ENCODE measurements around the gene ITFG1. TPM values are rescaled to one million over a fixed set of nuclear protein-coding genes. Genes with fewer than 3 reads are reported as not detected.
A peak's percentile ranks its signal among the peaks of the same experiment; 100 is the strongest.

Gene ITFG1
- total RNA-seq, 1 experiment from 2014 or later: 18.0 TPM

DNA sequence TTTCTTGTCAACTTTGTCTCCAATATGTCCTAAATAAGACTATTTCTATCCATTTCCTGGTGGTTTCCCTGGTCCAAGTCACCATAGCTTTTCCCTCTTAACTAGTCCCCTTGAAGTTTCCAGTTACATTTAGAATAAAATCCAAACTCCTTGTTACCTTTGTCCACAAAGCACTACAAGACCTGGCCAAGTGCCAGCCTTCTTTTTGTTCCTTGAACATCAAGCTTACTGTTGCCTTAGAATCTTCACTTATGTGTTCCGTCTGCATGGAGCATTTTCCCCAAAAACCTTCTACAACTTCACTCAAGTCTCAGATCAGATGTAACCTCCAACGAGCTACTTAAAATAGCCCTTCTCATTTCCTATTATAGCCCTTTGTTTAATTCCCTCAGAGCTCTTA lies 101.4 kb downstream of the ITFG1 start:
- Histone ChIP-seq H3K18ac (ENCODE audit: insufficient read length, low read depth, low read length) (no peak overlapping the region), H2BK12ac (ENCODE audit: insufficient read length, low read depth, low read length) (no peak overlapping the region), H3K23me2 (ENCODE audit: insufficient read length, low read depth, low read length, poor library complexity, severe bottlenecking) (no peaks in the 10 kb centered on the region), H4K20me1 (ENCODE audit: control insufficient read depth, insufficient read depth, insufficient read length) (no peaks in the 10 kb centered on the region), H4K8ac (replicated peaks; ENCODE audit: insufficient read length, low read depth, low read length) (no peak overlapping the region), H2AFZ (ENCODE audit: low read length) (no peak overlapping the region), H2AK5ac (ENCODE audit: insufficient read length, low read length) (no peak overlapping the region), H3K23ac (ENCODE audit: insufficient read length, low read depth, low read length) (no peak overlapping the region), H3K79me2 (ENCODE audit: insufficient read depth, low read length) (no peaks in the 10 kb centered on the region), H2BK20ac (ENCODE audit: low read depth, low read length, poor library complexity, severe bottlenecking) (no peak overlapping the region), H3K27ac (ENCODE audit: insufficient read length, low read depth, low read length) (no peak overlapping the region), H3K56ac (ENCODE audit: insufficient read length, low read depth, low read length) (no peak overlapping the region), H3T11ph (ENCODE audit: low read length) (no peak overlapping the region), H2BK5ac (ENCODE audit: insufficient read length, low read length) (no peak overlapping the region), H3K4ac (ENCODE audit: low read depth, low read length) (no peak overlapping the region), H3K14ac (ENCODE audit: insufficient read depth, low read length) (no peak overlapping the region), H2BK120ac (ENCODE audit: low read depth, low read length, poor library complexity, severe bottlenecking) (no peak overlapping the region), H4K91ac (ENCODE audit: insufficient read length, low read depth, low read length) (no peak overlapping the region), H3K4me2 (ENCODE audit: insufficient read depth, insufficient read length, low read length) (no peak overlapping the region), H3K27me3 (ENCODE audit: insufficient read depth, low read length) (no peaks in the 10 kb centered on the region), H3K9ac (ENCODE audit: extremely low read depth, insufficient read length, low read length) (no peak overlapping the region), H3K9me3 (ENCODE audit: control insufficient read depth, low read depth, low read length) (no peaks in the 10 kb centered on the region), H3K4me1 (ENCODE audit: insufficient read depth, low read length) (no peaks in the 10 kb centered on the region; the same call in 1 of the 2 replicates), H2BK15ac (ENCODE audit: low read depth, low read length) (no peak overlapping the region), H3K79me1 (ENCODE audit: insufficient read depth, low read depth, low read length, poor library complexity, severe bottlenecking) (no peaks in the 10 kb centered on the region), H4K5ac (ENCODE audit: insufficient read length, low read depth, low read length) (no peak overlapping the region)
- no peaks in the 10 kb centered on the region; a peak in 1 of 5 replicates for H3K9me3 Mint-ChIP-seq
- DNase-seq: no peak
- WGBS (ENCODE audit: extremely low coverage, insufficient read length, low lambda C conversion rate): no CpG with 5 or more reads among the region's 2 CpGs
- no peaks in the 10 kb centered on the region for H3K27me3 Mint-ChIP-seq (ENCODE audit: low read depth)
- TF ChIP-seq, protein P1, sequence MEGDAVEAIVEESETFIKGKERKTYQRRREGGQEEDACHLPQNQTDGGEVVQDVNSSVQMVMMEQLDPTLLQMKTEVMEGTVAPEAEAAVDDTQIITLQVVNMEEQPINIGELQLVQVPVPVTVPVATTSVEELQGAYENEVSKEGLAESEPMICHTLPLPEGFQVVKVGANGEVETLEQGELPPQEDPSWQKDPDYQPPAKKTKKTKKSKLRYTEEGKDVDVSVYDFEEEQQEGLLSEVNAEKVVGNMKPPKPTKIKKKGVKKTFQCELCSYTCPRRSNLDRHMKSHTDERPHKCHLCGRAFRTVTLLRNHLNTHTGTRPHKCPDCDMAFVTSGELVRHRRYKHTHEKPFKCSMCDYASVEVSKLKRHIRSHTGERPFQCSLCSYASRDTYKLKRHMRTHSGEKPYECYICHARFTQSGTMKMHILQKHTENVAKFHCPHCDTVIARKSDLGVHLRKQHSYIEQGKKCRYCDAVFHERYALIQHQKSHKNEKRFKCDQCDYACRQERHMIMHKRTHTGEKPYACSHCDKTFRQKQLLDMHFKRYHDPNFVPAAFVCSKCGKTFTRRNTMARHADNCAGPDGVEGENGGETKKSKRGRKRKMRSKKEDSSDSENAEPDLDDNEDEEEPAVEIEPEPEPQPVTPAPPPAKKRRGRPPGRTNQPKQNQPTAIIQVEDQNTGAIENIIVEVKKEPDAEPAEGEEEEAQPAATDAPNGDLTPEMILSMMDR (conservative IDR thresholded peaks at IDR 0.05): no peak
- peak overlapping the region in 1 of 3 experiments; percentile 8; a peak in 2 of 7 replicates for H3K27ac Mint-ChIP-seq
- H3K36me3 Mint-ChIP-seq (ENCODE audit: insufficient read depth in 1 of 3, low read depth in 3 of 3): peaks cover 0 to 1% (median 0%) of the 10 kb centered on the region in 3 experiments; a peak in 2 of 7 replicates
- peaks cover 11 to 12% of the 10 kb centered on the region in 2 experiments for H3K4me1 Mint-ChIP-seq
- no peak overlapping the region for H3K4me3 Mint-ChIP-seq
